ENCODE data around the gene PTTG1IP2.

DNA sequence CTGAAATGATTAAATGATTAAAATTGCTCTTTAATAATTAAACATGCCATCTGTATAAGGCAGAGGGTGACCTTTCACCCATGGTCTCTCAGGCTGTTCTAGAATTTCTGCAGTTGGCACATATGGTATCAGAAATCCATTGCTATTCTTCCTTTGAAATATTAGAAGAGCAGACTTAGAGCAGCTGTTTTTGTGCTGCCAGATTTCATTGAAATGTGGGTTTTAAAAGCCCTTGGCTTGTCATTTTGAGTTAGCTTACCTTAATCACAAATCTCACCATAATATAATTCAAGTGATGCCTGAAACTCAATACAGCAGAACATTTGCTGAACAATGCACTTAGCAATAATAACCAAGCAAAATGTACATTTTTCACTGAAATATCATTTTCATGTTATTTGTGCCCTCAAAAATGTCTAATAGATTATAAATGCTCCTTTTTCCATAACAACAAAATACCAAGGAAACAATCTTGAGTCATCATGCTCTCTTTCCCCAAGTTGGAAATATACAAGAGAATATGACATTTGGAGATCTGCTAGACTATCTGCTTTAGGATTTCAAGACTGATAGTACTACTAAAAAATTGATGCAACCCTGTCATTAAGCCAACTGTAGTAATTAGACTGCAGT lies 16.1 kb upstream of the PTTG1IP2 start:
- TF ChIP-seq, protein P1, sequence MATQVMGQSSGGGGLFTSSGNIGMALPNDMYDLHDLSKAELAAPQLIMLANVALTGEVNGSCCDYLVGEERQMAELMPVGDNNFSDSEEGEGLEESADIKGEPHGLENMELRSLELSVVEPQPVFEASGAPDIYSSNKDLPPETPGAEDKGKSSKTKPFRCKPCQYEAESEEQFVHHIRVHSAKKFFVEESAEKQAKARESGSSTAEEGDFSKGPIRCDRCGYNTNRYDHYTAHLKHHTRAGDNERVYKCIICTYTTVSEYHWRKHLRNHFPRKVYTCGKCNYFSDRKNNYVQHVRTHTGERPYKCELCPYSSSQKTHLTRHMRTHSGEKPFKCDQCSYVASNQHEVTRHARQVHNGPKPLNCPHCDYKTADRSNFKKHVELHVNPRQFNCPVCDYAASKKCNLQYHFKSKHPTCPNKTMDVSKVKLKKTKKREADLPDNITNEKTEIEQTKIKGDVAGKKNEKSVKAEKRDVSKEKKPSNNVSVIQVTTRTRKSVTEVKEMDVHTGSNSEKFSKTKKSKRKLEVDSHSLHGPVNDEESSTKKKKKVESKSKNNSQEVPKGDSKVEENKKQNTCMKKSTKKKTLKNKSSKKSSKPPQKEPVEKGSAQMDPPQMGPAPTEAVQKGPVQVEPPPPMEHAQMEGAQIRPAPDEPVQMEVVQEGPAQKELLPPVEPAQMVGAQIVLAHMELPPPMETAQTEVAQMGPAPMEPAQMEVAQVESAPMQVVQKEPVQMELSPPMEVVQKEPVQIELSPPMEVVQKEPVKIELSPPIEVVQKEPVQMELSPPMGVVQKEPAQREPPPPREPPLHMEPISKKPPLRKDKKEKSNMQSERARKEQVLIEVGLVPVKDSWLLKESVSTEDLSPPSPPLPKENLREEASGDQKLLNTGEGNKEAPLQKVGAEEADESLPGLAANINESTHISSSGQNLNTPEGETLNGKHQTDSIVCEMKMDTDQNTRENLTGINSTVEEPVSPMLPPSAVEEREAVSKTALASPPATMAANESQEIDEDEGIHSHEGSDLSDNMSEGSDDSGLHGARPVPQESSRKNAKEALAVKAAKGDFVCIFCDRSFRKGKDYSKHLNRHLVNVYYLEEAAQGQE (IDR thresholded peaks at IDR 0.05), result no peak
- TF ChIP-seq, protein P2, sequence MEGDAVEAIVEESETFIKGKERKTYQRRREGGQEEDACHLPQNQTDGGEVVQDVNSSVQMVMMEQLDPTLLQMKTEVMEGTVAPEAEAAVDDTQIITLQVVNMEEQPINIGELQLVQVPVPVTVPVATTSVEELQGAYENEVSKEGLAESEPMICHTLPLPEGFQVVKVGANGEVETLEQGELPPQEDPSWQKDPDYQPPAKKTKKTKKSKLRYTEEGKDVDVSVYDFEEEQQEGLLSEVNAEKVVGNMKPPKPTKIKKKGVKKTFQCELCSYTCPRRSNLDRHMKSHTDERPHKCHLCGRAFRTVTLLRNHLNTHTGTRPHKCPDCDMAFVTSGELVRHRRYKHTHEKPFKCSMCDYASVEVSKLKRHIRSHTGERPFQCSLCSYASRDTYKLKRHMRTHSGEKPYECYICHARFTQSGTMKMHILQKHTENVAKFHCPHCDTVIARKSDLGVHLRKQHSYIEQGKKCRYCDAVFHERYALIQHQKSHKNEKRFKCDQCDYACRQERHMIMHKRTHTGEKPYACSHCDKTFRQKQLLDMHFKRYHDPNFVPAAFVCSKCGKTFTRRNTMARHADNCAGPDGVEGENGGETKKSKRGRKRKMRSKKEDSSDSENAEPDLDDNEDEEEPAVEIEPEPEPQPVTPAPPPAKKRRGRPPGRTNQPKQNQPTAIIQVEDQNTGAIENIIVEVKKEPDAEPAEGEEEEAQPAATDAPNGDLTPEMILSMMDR (IDR thresholded peaks at IDR 0.05), result no peak
- TF ChIP-seq HOXA7 (CRISPR knock-in tag; IDR thresholded peaks at IDR 0.05), result no peak
- TF ChIP-seq, protein P3, sequence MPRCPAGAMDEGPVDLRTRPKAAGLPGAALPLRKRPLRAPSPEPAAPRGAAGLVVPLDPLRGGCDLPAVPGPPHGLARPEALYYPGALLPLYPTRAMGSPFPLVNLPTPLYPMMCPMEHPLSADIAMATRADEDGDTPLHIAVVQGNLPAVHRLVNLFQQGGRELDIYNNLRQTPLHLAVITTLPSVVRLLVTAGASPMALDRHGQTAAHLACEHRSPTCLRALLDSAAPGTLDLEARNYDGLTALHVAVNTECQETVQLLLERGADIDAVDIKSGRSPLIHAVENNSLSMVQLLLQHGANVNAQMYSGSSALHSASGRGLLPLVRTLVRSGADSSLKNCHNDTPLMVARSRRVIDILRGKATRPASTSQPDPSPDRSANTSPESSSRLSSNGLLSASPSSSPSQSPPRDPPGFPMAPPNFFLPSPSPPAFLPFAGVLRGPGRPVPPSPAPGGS (IDR thresholded peaks at IDR 0.05), result no peak
- TF ChIP-seq NR3C1 (IDR thresholded peaks at IDR 0.05), result no peak
- TF ChIP-seq HOXB5 (CRISPR knock-in tag; IDR thresholded peaks at IDR 0.05), result no peak
- no peak for TF ChIP-seq ZSCAN20 (CRISPR knock-in tag; IDR thresholded peaks at IDR 0.05)

Measured in A549 (cell line).